Loucy (cell line): ENCODE results near the gene COPE.

Experiments
- H2AFZ ChIP-seq: fragments of 200-600 bp; sonication (generic); 2 replicates; pipeline ENCODE4 v1.6.0; 2016; ENCODE audit warnings: antibody characterized with exemption, mild to moderate bottlenecking, low read length, moderate library complexity
- H3F3A ChIP-seq: fragments of 200-600 bp; 2 replicates; pipeline ENCODE4 v1.6.0; 2016; ENCODE audit warnings: antibody characterized with exemption, low read depth, mild to moderate bottlenecking
- H3K27me3 ChIP-seq: fragments of 200-600 bp; sonication (generic); 2 replicates; pipeline ENCODE4 v1.6.1; 2014; ENCODE audit warnings: low read length, mild to moderate bottlenecking; ENCODE audit not compliant: insufficient read depth, poor library complexity, severe bottlenecking
- H3K36me3 ChIP-seq: fragments of 200-600 bp; sonication (generic); 2 replicates; pipeline ENCODE4 v1.6.1; 2016; ENCODE audit warnings: low read length; ENCODE audit not compliant: insufficient read depth
- H3K4me1 ChIP-seq: fragments of 200-600 bp; sonication (generic); 2 replicates; pipeline ENCODE4 v1.5.1; 2014; ENCODE audit warnings: low read length, mild to moderate bottlenecking; ENCODE audit not compliant: insufficient read depth, poor library complexity, severe bottlenecking
- H3K4me2 ChIP-seq: fragments of 200-600 bp; sonication (generic); 2 replicates; pipeline ENCODE4 v1.6.0; 2014; ENCODE audit warnings: antibody characterized with exemption, low read length, low read depth, mild to moderate bottlenecking; ENCODE audit not compliant: poor library complexity, severe bottlenecking
- H3K4me3 ChIP-seq: fragments of 200-600 bp; sonication (generic); 2 replicates; pipeline ENCODE4 v1.5.1; 2014; ENCODE audit warnings: low read length, mild to moderate bottlenecking, mixed read lengths; ENCODE audit not compliant: poor library complexity, severe bottlenecking
- H3K79me2 ChIP-seq: fragments of 200-600 bp; sonication (generic); 2 replicates; pipeline ENCODE4 v1.6.1; 2014; ENCODE audit warnings: low read length; ENCODE audit not compliant: insufficient read depth
- H3K9ac ChIP-seq: fragments of 200-600 bp; sonication (generic); 2 replicates; pipeline ENCODE4 v1.6.0; 2014; ENCODE audit warnings: mild to moderate bottlenecking, low read depth, low read length, moderate library complexity; ENCODE audit not compliant: poor library complexity, severe bottlenecking
- H3K9me2 ChIP-seq: fragments of 200-600 bp; sonication (generic); replicated peaks from 2 replicates; pipeline ENCODE4 v1.6.1; 2016; ENCODE audit warnings: low read depth, low read length, mixed read lengths
- H3K9me3 ChIP-seq: fragments of 200-600 bp; sonication (generic); 2 replicates; pipeline ENCODE4 v1.6.1; 2014; ENCODE audit warnings: mild to moderate bottlenecking, antibody characterized with exemption, low read length, low read depth; ENCODE audit not compliant: insufficient read depth
- H4K20me1 ChIP-seq: fragments of 200-600 bp; sonication (generic); 2 replicates; pipeline ENCODE4 v1.6.0; 2014; ENCODE audit warnings: antibody characterized with exemption, low read length, mild to moderate bottlenecking; ENCODE audit not compliant: insufficient read depth, poor library complexity, severe bottlenecking
- CTCF ChIP-seq: fragments of 200-600 bp; sonication (generic); conservative IDR thresholded peaks from 2 replicates; pipeline ENCODE4 v1.5.1; 2014; ENCODE audit warnings: mild to moderate bottlenecking, antibody characterized with exemption, low read length
- EZH2phosphoT487 ChIP-seq: fragments of 200-600 bp; IDR thresholded peaks from 2 replicates; pipeline ENCODE4 v1.6.1; 2018; ENCODE audit warnings: antibody characterized with exemption, mild to moderate bottlenecking, moderate library complexity, borderline replicate concordance

Gene COPE

GRCh38 chr19:18940769-18941627 lies 21.8 kb upstream of the COPE start, which contains the start of gene HOMER3:
Gene HOMER3, minus strand, starts transcription at chr19:18941217. Its CDS starts 2,235 bp downstream, at chr19:18938982.
- TF ChIP-seq CTCF (no peak), EZH2phosphoT487 (no peak)
- Histone ChIP-seq H2AFZ (peak within 1 kb of the TSS; percentile 92), H3K36me3 (no peaks in the 10 kb centered on the region), H3K4me1 (no peaks in the 10 kb centered on the region), H3K27me3 (no peaks in the 10 kb centered on the region), H3K9me2 (no peaks in the 10 kb centered on the region), H4K20me1 (no peaks in the 10 kb centered on the region), H3F3A (no peaks in the 10 kb centered on the region), H3K9me3 (no peaks in the 10 kb centered on the region), H3K79me2 (peaks cover 7% of the 10 kb centered on the region; the same call in 1 of the 2 replicates), H3K4me3 (peak within 1 kb of the TSS; percentile 81), H3K9ac (peak within 1 kb of the TSS; percentile 78), H3K4me2 (peak within 1 kb of the TSS; percentile 80)

GRCh38 chr19:18939922-18940768 lies 21.0 kb upstream of the COPE start:
- Histone ChIP-seq H3K9me2 (no peaks in the 10 kb centered on the region), H4K20me1 (no peaks in the 10 kb centered on the region), H3K4me1 (no peaks in the 10 kb centered on the region), H3F3A (no peaks in the 10 kb centered on the region), H2AFZ (peak overlapping the region; percentile 92), H3K27me3 (no peaks in the 10 kb centered on the region), H3K4me2 (peak overlapping the region; percentile 80), H3K36me3 (no peaks in the 10 kb centered on the region), H3K9ac (peak overlapping the region; percentile 78), H3K9me3 (no peaks in the 10 kb centered on the region), H3K79me2 (peaks cover 7% of the 10 kb centered on the region; the same call in 1 of the 2 replicates), H3K4me3 (peak overlapping the region; percentile 81)
- no peak for TF ChIP-seq CTCF
- no peak for TF ChIP-seq EZH2phosphoT487

- Histone ChIP-seq H3K36me3 (no peaks in the 10 kb centered on the region), H3K79me2 (peaks cover 7% of the 10 kb centered on the region; the same call in 1 of the 2 replicates), H3K9ac (no peak overlapping the region), H2AFZ (no peak overlapping the region), H3K9me2 (no peaks in the 10 kb centered on the region), H3K4me2 (no peak overlapping the region), H3K9me3 (no peaks in the 10 kb centered on the region), H4K20me1 (no peaks in the 10 kb centered on the region), H3K4me3 (no peak overlapping the region), H3K4me1 (no peaks in the 10 kb centered on the region), H3K27me3 (no peaks in the 10 kb centered on the region), H3F3A (no peaks in the 10 kb centered on the region)
- TF ChIP-seq EZH2phosphoT487: no peak
- no peak for TF ChIP-seq CTCF
Observed at GRCh38 chr19:18939163-18939562, 20.0 kb upstream of the COPE start.
